A549 (cell line): ENCODE measurements around the gene CCNB2. TPM values are rescaled to one million over a fixed set of nuclear protein-coding genes. Genes with fewer than 3 reads are reported as not detected.

Experiments
- ATAC-seq, 2 experiments: fragments of 200-7000 bp in 1 of 2; fragments of >200 bp in 1 of 2; cut with Nextera tagmentation in 1 of 2; cut with Tn5 transposase in 1 of 2; 3 replicates each; pipeline versions ENCODE4 v1.8.0 to v1.9.1; 2018 to 2020; ENCODE audit warnings: mild to moderate bottlenecking in 1 of 2, moderate library complexity in 1 of 2
- CTCF ChIA-PET: fragments of 300-600 bp; sonication (Branson Sonifier 250); formaldehyde crosslinking; extraction: SDS; loops from one replicate; lab custom pipeline; 2021; ENCODE audit warnings: antibody characterized with exemption, inconsistent platforms; lab: Yijun Ruan, JAX
- POLR2A ChIA-PET: fragments of 350-600 bp; formaldehyde crosslinking; extraction: SDS; loops from one replicate; lab custom pipeline; 2021; ENCODE audit warnings: antibody characterized with exemption, inconsistent platforms; lab: Yijun Ruan, JAX
- DNase-seq, 2 experiments: peaks; one replicate each; pipeline versions ENCODE4 v3.0.0 to v3.0.0-alpha.2; 2011 to 2016; ENCODE audit warnings: low read depth in 1 of 2, low spot score in 1 of 2
- FAIRE-seq: peaks from 2 replicates; lab custom pipeline; 2011; peaks lifted over from hg19 to GRCh38; lab: Jason Lieb, UNC
- H3K27ac ChIP-seq, 2 experiments: fragments of >200 bp; sonication (Bioruptor Twin); formaldehyde crosslinking; 3 replicates each; pipeline ENCODE4 v1.5.1; 2016 to 2017
- H3K4me1 ChIP-seq: fragments of >200 bp; sonication (Bioruptor Twin); formaldehyde crosslinking; 3 replicates; pipeline ENCODE4 v1.6.1; 2016
- H3K4me2 ChIP-seq: fragments of >200 bp; sonication (Bioruptor Twin); formaldehyde crosslinking; 3 replicates; pipeline ENCODE4 v1.6.1; 2016
- H3K4me3 ChIP-seq: fragments of >200 bp; sonication (Bioruptor Twin); formaldehyde crosslinking; 3 replicates; pipeline ENCODE4 v1.5.1; 2016
- H3K9me3 ChIP-seq: fragments of >200 bp; sonication (Bioruptor Twin); formaldehyde crosslinking; 3 replicates; pipeline ENCODE4 v1.6.1; 2016
- CTCF ChIP-seq: fragments of >200 bp; sonication (Bioruptor Twin); formaldehyde crosslinking; IDR thresholded peaks from 3 replicates; pipeline ENCODE4 v1.5.1; 2016
- EHMT2 ChIP-seq: fragments of 200-600 bp; sonication (generic); IDR thresholded peaks from 2 replicates; pipeline ENCODE4 v1.6.1; 2016; ENCODE audit warnings: antibody characterized with exemption, low read depth, mild to moderate bottlenecking, moderate library complexity
- ESRRA ChIP-seq: fragments of 150-350 bp; IDR thresholded peaks from 2 replicates; pipeline ENCODE4 v1.6.1; 2014; ENCODE audit warnings: mild to moderate bottlenecking, low read length, borderline replicate concordance
- FOXS1 ChIP-seq: fragments of 250-450 bp; sonication (Bioruptor Pico); IDR thresholded peaks from 2 replicates; pipeline ENCODE4 v1.5.0; 2020; ENCODE audit warnings: mild to moderate bottlenecking, moderate library complexity
- GATA3 ChIP-seq: IDR thresholded peaks from 2 replicates; pipeline ENCODE4 v1.6.1; 2012; ENCODE audit warnings: borderline replicate concordance
- HDAC2 ChIP-seq: fragments of 200-600 bp; sonication (generic); IDR thresholded peaks from 2 replicates; pipeline ENCODE4 v1.6.1; 2016
- HOXB13 ChIP-seq: fragments of 250-450 bp; sonication (Bioruptor Pico); IDR thresholded peaks from 2 replicates; pipeline ENCODE4 v1.5.0; 2020; ENCODE audit warnings: low read depth, mild to moderate bottlenecking, moderate library complexity
- NR3C1 ChIP-seq: fragments of >200 bp; sonication (Bioruptor Twin); formaldehyde crosslinking; IDR thresholded peaks from 3 replicates; pipeline ENCODE4 v1.6.1; 2017
- POLR2AphosphoS2 ChIP-seq: conservative IDR thresholded peaks from 2 replicates; pipeline ENCODE4 v1.6.1; 2012; ENCODE audit warnings: low read length, improper control_type of control experiment, inconsistent platforms
- RAD21 ChIP-seq, 2 experiments: fragments of >200 bp in 1 of 2; sonication (Bioruptor Twin) in 1 of 2; formaldehyde crosslinking in 1 of 2; IDR thresholded peaks in 1 of 2; conservative IDR thresholded peaks in 1 of 2; 2 replicates in 1 of 2; 3 replicates in 1 of 2; pipeline ENCODE4 v1.6.1; 2012 to 2018; ENCODE audit warnings: inconsistent platforms in 1 of 2
- REST ChIP-seq: fragments of 200-600 bp; sonication (generic); IDR thresholded peaks from 2 replicates; pipeline ENCODE4 v1.6.1; 2016; ENCODE audit warnings: antibody characterized with exemption, mild to moderate bottlenecking, moderate library complexity
- RNF2 ChIP-seq: fragments of 200-600 bp; sonication (generic); IDR thresholded peaks from 2 replicates; pipeline ENCODE4 v1.6.1; 2016; ENCODE audit warnings: low read depth, mild to moderate bottlenecking, antibody characterized with exemption, moderate library complexity, borderline replicate concordance
- SMC3 ChIP-seq: fragments of >200 bp; sonication (Bioruptor Twin); formaldehyde crosslinking; IDR thresholded peaks from 3 replicates; pipeline ENCODE4 v1.6.1; 2018; ENCODE audit warnings: inconsistent platforms
- ZC3H11A ChIP-seq: fragments of 450-650 bp; IDR thresholded peaks from 2 replicates; pipeline ENCODE4 v1.6.1; 2014; ENCODE audit warnings: antibody characterized with exemption, mild to moderate bottlenecking
- WGBS: methylation state at CpG from one replicate; pipeline ENCODE4 v1.1.6; 2017; ENCODE audit errors: missing lambda C conversion rate; 5-methylcytosine and 5-hydroxymethylcytosine counted together
- polyA plus RNA-seq, 4 experiments: library from polyadenylated mRNA; depleted of rRNA in 3 of 4; stranded (reverse); fragments of >200 nt; fragmentation: RNase III in 1 of 4; extraction: RNeasy Plus Mini Kit Qiagen cat#74134 plus additional on column Dnase treatment in 1 of 4; gene quantifications; 2 replicates in 3 of 4; 3 replicates in 1 of 4; pipeline ENCODE4 v1.2.3, GENCODE V29; 2011 to 2017

CCNB2 gene
- polyA plus RNA-seq, 2 of the 4 experiments (the other 2 are of a cell fraction), result 91.1 to 144 TPM

- Histone ChIP-seq H3K4me3 (peak overlapping the region; percentile 82), H3K4me2 (peak overlapping the region; percentile 87), H3K4me1 (peaks cover 9% of the 10 kb centered on the region; the same call in 2 of the 3 replicates), H3K27ac (peak overlapping the region; percentile 83 to 91), H3K9me3 (no peaks in the 10 kb centered on the region)
- 4% methylated on average over 2 of the region's 2 CpGs for WGBS
- peak; percentile 20 to 49 for DNase-seq
- ATAC-seq, result no peak
- no peak for FAIRE-seq
- POLR2A ChIA-PET, result no interaction called here
- CTCF ChIA-PET, result interaction anchor here (0.5 to 4.4 kb wide), 13 partner anchors 9 to 893 kb away, joined by 3 to 32 read pairs (median 4); no protein-coding TSS in a partner anchor
- TF ChIP-seq HDAC2 (no peak), RAD21 (conservative IDR thresholded peaks at IDR 0.05 in 1 of 2, IDR thresholded peaks at IDR 0.05 in 1 of 2) (peak; percentile 48 to 52), CTCF (peak; percentile 55), FOXS1 (CRISPR knock-in tag) (0 out of 2 replicates have a peak, but pooled peaks have one; percentile 9), SMC3 (peak; percentile 44; the same call in 2 of the 3 replicates), RNF2 (no peak), REST (no peak)
These were observed 908 bp downstream of the CCNB2 start for GRCh38 chr15:59105854-59106253.

- FAIRE-seq, result no peak
- no peak overlapping the region for H3K4me2 ChIP-seq
- no peak for DNase-seq
- H3K4me3 ChIP-seq, result no peak overlapping the region
- ChIA-PET POLR2A (no interaction called here), CTCF (interaction anchor here (0.6 to 1.8 kb wide), 4 partner anchors 381 to 897 kb away, joined by 3 to 7 read pairs (median 4); no protein-coding TSS in a partner anchor)
- 92% methylated on average over 4 of the region's 4 CpGs for whole genome bisulfite sequencing
- TF ChIP-seq HOXB13 (CRISPR knock-in tag) (no peak), NR3C1 (no peak), GATA3 (no peak), ESRRA (no peak), EHMT2 (no peak), POLR2AphosphoS2 (no peak), ZC3H11A (no peak)
- ATAC-seq, result no peak
- no peak overlapping the region for H3K27ac ChIP-seq
- no peaks in the 10 kb centered on the region for H3K9me3 ChIP-seq
- H3K4me1 ChIP-seq, result peaks cover 5% of the 10 kb centered on the region; the same call in 2 of the 3 replicates
These were observed 6.3 kb downstream of the CCNB2 start for GRCh38 chr15:59111251-59111650.

- ChIA-PET CTCF (interaction anchor here (1.3 kb wide), 1 partner anchor 386 kb away, joined by 3 read pairs; no protein-coding TSS in a partner anchor), POLR2A (no interaction called here)
- no peak for DNase-seq
- TF ChIP-seq HOXB13 (CRISPR knock-in tag) (no peak), POLR2AphosphoS2 (0 out of 2 replicates have a peak, but pooled peaks have one; percentile 18)
- FAIRE-seq, result no peak
- no peak for ATAC-seq
- H3K4me2 ChIP-seq, result no peak overlapping the region
- no peak overlapping the region for H3K4me3 ChIP-seq
- no peaks in the 10 kb centered on the region for H3K9me3 ChIP-seq
- H3K27ac ChIP-seq, result no peak overlapping the region
- 67% methylated on average over 2 of the region's 2 CpGs for WGBS
- H3K4me1 ChIP-seq, result no peaks in the 10 kb centered on the region
These were observed 10.1 kb downstream of the CCNB2 start for GRCh38 chr15:59115047-59115446.
